Epithelial cell of esophagus (primary cell): ENCODE results near the gene KIF20A.

Source experiments
- DNase-seq: peaks from one replicate; pipeline ENCODE4 v3.0.0; 2010; ENCODE audit warnings: low read depth
- H3K4me3 ChIP-seq: 2 replicates; pipeline ENCODE4 v1.5.1; 2011; ENCODE audit warnings: mild to moderate bottlenecking, low read length, control low read depth
- TF ChIP-seq, protein P1 (sequence below): IDR thresholded peaks from 2 replicates; pipeline ENCODE4 v1.5.1; 2011; ENCODE audit warnings: low read depth, mild to moderate bottlenecking, low read length, control low read depth, inconsistent platforms; ENCODE audit not compliant: insufficient read depth; ENCODE audit errors: missing control alignments

The KIF20A gene

DNA sequence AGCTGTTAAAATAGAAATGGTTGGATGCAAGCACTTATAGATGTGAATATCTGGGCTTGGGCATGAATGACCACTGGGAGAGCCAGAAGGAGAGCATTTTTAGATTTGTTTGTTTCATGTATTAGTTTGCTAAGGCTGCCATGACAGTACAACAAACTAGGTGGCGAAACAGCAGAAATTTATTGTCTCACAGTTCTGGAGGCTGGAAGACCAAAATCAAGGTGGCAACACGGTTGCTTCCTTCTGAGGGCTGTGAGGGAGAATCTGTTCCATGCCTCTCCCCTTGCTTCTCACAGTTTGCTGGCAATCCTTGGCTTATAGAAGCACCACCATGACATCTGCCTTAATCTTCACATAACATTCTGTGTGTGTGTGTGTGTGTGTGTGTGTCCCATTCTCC, 54.4 kb downstream of the KIF20A start:
- H3K4me3 ChIP-seq, result no peak overlapping the region
- TF ChIP-seq, protein P1, sequence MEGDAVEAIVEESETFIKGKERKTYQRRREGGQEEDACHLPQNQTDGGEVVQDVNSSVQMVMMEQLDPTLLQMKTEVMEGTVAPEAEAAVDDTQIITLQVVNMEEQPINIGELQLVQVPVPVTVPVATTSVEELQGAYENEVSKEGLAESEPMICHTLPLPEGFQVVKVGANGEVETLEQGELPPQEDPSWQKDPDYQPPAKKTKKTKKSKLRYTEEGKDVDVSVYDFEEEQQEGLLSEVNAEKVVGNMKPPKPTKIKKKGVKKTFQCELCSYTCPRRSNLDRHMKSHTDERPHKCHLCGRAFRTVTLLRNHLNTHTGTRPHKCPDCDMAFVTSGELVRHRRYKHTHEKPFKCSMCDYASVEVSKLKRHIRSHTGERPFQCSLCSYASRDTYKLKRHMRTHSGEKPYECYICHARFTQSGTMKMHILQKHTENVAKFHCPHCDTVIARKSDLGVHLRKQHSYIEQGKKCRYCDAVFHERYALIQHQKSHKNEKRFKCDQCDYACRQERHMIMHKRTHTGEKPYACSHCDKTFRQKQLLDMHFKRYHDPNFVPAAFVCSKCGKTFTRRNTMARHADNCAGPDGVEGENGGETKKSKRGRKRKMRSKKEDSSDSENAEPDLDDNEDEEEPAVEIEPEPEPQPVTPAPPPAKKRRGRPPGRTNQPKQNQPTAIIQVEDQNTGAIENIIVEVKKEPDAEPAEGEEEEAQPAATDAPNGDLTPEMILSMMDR, result no peak
- DNase-seq, result no peak

DNA sequence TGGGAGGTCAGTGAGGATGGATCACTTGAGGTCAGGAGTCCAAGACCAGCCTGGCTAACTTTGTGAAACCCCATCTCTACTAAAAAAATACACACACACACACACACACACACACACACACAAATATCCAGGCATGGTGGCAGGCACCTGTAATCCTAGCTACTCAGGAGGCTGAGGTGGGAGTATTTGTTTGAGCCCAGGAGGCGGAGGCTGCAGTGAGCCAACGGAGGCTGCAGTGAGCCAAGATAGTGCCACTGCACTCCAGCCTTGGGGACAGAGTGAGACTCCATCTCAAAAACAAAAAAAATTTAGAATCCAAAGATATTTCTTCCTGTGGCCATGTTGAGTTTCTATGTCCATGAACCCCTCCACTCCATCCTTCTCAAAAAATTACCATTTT, 55.7 kb downstream of the KIF20A start:
- DNase-seq, result no peak
- TF ChIP-seq, protein P1, result no peak
- H3K4me3 ChIP-seq, result no peak overlapping the region
